C4-2B (cell line): ENCODE results near the gene UBA1.

Source experiments
- ZFX ChIP-seq: fragments of 450-650 bp; IDR thresholded peaks from 2 replicates; pipeline ENCODE4 v1.6.1; 2017
- TF ChIP-seq, protein P1 (sequence below): fragments of 450-650 bp; conservative IDR thresholded peaks from 2 replicates; pipeline ENCODE4 v1.5.1; 2017; ENCODE audit warnings: mild to moderate bottlenecking

- TF ChIP-seq, protein P1, sequence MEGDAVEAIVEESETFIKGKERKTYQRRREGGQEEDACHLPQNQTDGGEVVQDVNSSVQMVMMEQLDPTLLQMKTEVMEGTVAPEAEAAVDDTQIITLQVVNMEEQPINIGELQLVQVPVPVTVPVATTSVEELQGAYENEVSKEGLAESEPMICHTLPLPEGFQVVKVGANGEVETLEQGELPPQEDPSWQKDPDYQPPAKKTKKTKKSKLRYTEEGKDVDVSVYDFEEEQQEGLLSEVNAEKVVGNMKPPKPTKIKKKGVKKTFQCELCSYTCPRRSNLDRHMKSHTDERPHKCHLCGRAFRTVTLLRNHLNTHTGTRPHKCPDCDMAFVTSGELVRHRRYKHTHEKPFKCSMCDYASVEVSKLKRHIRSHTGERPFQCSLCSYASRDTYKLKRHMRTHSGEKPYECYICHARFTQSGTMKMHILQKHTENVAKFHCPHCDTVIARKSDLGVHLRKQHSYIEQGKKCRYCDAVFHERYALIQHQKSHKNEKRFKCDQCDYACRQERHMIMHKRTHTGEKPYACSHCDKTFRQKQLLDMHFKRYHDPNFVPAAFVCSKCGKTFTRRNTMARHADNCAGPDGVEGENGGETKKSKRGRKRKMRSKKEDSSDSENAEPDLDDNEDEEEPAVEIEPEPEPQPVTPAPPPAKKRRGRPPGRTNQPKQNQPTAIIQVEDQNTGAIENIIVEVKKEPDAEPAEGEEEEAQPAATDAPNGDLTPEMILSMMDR, result no peak
- TF ChIP-seq ZFX, result no peak
Observed at GRCh38 chrX:47222751-47223350, 29.2 kb downstream of the UBA1 start.
